Gastroesophageal sphincter (tissue), 4 donors: Measurements from ENCODE around the gene AIMP1. TPM values are rescaled to one million over a fixed set of nuclear protein-coding genes. Genes with fewer than 3 reads are reported as not detected.

ENCODE experiments used
- ATAC-seq: fragments of 150-250 bp; one replicate; pipeline ENCODE4 v1.9.1; 2016; ENCODE audit warnings: mild to moderate bottlenecking, moderate library complexity
- H3K27ac ChIP-seq, 4 donors: fragments of 200-600 bp; sonication (generic) in 3 of 4; 1 replicate in 3 of 4; 2 replicates in 1 of 4; pipeline ENCODE4 v1.5.1; 2016 to 2019
- H3K27me3 ChIP-seq: fragments of 200-600 bp; sonication (generic); one replicate; pipeline ENCODE4 v1.5.1; 2019
- H3K36me3 ChIP-seq, 2 donors: fragments of 200-600 bp; sonication (generic); one replicate each; pipeline ENCODE4 v1.5.1; 2019; ENCODE audit warnings: control low read depth in 1 of 2
- H3K4me1 ChIP-seq, 3 donors: fragments of 200-600 bp; sonication (generic); 1 replicate in 2 of 3; 2 replicates in 1 of 3; pipeline ENCODE4 v1.5.1; 2016 to 2019; ENCODE audit warnings: control low read depth in 2 of 3
- H3K4me3 ChIP-seq, 2 donors: fragments of 200-600 bp; sonication (generic); one replicate each; pipeline ENCODE4 v1.5.1; 2019; ENCODE audit warnings: mild to moderate bottlenecking in 1 of 2, moderate library complexity in 1 of 2
- H3K9me3 ChIP-seq, 3 donors: fragments of 200-600 bp; sonication (generic); one replicate each; pipeline ENCODE4 v1.5.1; 2017 to 2019; ENCODE audit warnings: control low read depth in 2 of 3
- EP300 ChIP-seq: sonication (generic); formaldehyde crosslinking; IDR thresholded peaks from one replicate; pipeline ENCODE4 v1.6.1; 2017; ENCODE audit warnings: antibody characterized with exemption, mild to moderate bottlenecking
- POLR2A ChIP-seq, 2 donors: fragments of 450-650 bp; IDR thresholded peaks; one replicate each; pipeline ENCODE4 v1.6.1; 2017; ENCODE audit warnings: antibody characterized with exemption in 2 of 2, mild to moderate bottlenecking in 2 of 2, moderate library complexity in 1 of 2
- POLR2AphosphoS5 ChIP-seq: sonication (generic); formaldehyde crosslinking; IDR thresholded peaks from one replicate; pipeline ENCODE4 v1.6.1; 2017; ENCODE audit warnings: antibody characterized with exemption
- WGBS, 2 donors: methylation state at CpG; one replicate each; pipeline ENCODE4 v1.1.5; 2018; ENCODE audit warnings: low coverage in 1 of 2; 5-methylcytosine and 5-hydroxymethylcytosine counted together
- total RNA-seq, 4 donors: library from RNA; depleted of rRNA; stranded (reverse); fragments of >200 nt; gene quantifications; one replicate each; pipeline ENCODE4 v1.1.0, GENCODE V29; 2016
- TF ChIP-seq, protein P1 (sequence below), 4 experiments: fragments of 200-600 bp in 2 of 4; fragments of 450-650 bp in 2 of 4; sonication (generic) in 1 of 4; IDR thresholded peaks; one replicate each; pipeline ENCODE4 v1.5.1; 2017 to 2019; ENCODE audit warnings: antibody characterized with exemption in 4 of 4, mild to moderate bottlenecking in 2 of 4, moderate library complexity in 2 of 4

Gene AIMP1
- total RNA-seq, 4 donors from 2014 or later = 29.7 to 34.7 (median 33.2) TPM

DNA sequence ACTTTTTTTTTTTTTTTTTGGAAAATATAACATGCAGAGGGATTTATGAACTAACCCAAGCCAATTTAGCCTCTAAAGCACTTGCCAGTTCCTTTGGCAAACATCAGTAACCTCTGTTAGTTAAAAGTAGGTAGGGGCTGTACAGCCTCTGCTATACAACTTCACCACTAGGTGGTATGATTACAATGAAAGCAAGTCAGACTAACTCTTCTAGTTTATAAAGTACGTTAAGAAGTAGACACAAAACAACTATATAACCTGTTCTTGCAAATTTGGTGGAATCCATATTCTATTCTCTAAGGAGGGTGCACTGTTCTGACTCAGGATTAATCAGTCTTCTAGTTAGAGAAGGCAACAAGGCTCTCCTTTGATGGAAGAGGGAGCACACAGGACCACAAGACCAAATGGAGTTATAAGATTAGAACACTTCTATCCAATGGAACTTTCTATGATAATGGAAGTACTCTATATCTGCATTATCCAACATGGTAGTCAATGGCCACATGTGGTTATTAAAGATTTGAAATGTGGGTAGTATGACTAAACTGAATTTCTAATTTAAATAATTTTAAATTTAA lies 12.8 kb downstream of the AIMP1 start:
- Histone ChIP-seq H3K27me3 (no peaks in the 10 kb centered on the region), H3K27ac (no peak overlapping the region), H3K4me3 (no peak overlapping the region), H3K36me3 (peaks cover 4 to 95% of the 10 kb centered on the region in 2 donors), H3K4me1 (peaks cover 0 to 4% (median 0%) of the 10 kb centered on the region in 3 donors), H3K9me3 (no peaks in the 10 kb centered on the region)
- TF ChIP-seq, protein P1, sequence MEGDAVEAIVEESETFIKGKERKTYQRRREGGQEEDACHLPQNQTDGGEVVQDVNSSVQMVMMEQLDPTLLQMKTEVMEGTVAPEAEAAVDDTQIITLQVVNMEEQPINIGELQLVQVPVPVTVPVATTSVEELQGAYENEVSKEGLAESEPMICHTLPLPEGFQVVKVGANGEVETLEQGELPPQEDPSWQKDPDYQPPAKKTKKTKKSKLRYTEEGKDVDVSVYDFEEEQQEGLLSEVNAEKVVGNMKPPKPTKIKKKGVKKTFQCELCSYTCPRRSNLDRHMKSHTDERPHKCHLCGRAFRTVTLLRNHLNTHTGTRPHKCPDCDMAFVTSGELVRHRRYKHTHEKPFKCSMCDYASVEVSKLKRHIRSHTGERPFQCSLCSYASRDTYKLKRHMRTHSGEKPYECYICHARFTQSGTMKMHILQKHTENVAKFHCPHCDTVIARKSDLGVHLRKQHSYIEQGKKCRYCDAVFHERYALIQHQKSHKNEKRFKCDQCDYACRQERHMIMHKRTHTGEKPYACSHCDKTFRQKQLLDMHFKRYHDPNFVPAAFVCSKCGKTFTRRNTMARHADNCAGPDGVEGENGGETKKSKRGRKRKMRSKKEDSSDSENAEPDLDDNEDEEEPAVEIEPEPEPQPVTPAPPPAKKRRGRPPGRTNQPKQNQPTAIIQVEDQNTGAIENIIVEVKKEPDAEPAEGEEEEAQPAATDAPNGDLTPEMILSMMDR (IDR thresholded peaks at IDR 0.05) = peak; percentile 17 to 27 (median 24)
- TF ChIP-seq POLR2AphosphoS5 = no peak
- 0 to 20% methylated on average over 1 of the region's 1 CpG for WGBS, 2 donors
- no peak for ATAC-seq

- Histone ChIP-seq H3K36me3 (peaks cover 0 to 100% of the 10 kb centered on the region in 2 donors), H3K9me3 (peaks cover 0 to 8% (median 0%) of the 10 kb centered on the region in 3 donors), H3K27ac (no peak overlapping the region), H3K4me1 (no peaks in the 10 kb centered on the region), H3K4me3 (no peak overlapping the region), H3K27me3 (no peaks in the 10 kb centered on the region)
- no peak for TF ChIP-seq POLR2AphosphoS5
- TF ChIP-seq, protein P1 (IDR thresholded peaks at IDR 0.05) = no peak
- TF ChIP-seq POLR2A (IDR thresholded peaks at IDR 0.05) = no peak
- no peak for TF ChIP-seq EP300
- no peak for ATAC-seq
- 87 to 98% methylated on average over 5 of the region's 5 CpGs for WGBS, 2 donors
Observed at GRCh38 chr4:106333186-106333585, 16.8 kb downstream of the AIMP1 start.

GRCh38 chr4:106334741-106335470 lies 18.6 kb downstream of the AIMP1 start:
- 71 to 79% methylated on average over 1 of the region's 1 CpG for WGBS, 2 donors
- peaks cover 0 to 13% (median 0%) of the 10 kb centered on the region in 3 donors for H3K9me3 ChIP-seq
- no peak overlapping the region for H3K27ac ChIP-seq
- H3K27me3 ChIP-seq = no peaks in the 10 kb centered on the region
- H3K4me1 ChIP-seq = no peaks in the 10 kb centered on the region
- H3K36me3 ChIP-seq = peaks cover 0 to 97% of the 10 kb centered on the region in 2 donors
- ATAC-seq = no peak
- TF ChIP-seq POLR2AphosphoS5 = no peak
- H3K4me3 ChIP-seq = no peak overlapping the region

- no peaks in the 10 kb centered on the region for H3K27me3 ChIP-seq
- no peak overlapping the region for H3K27ac ChIP-seq
- peaks cover 0 to 88% of the 10 kb centered on the region in 2 donors for H3K36me3 ChIP-seq
- ATAC-seq = no peak
- no peaks in the 10 kb centered on the region for H3K4me1 ChIP-seq
- WGBS, 2 donors = 93 to 95% methylated on average over 3 of the region's 3 CpGs
- TF ChIP-seq POLR2A (IDR thresholded peaks at IDR 0.05) (no peak), EP300 (no peak), POLR2AphosphoS5 (no peak)
- TF ChIP-seq, protein P1 (IDR thresholded peaks at IDR 0.05) = no peak
- H3K9me3 ChIP-seq = peaks cover 0 to 13% (median 0%) of the 10 kb centered on the region in 3 donors
- no peak overlapping the region for H3K4me3 ChIP-seq
Observed at GRCh38 chr4:106336618-106337017, 20.3 kb downstream of the AIMP1 start.

GRCh38 chr4:106337916-106338315 lies 21.6 kb downstream of the AIMP1 start:
- peaks cover 0 to 13% (median 0%) of the 10 kb centered on the region in 3 donors for H3K9me3 ChIP-seq

More at GRCh38 chr4:106337916-106338315, 21.6 kb downstream of the AIMP1 start:
- no peak for ATAC-seq
- Histone ChIP-seq H3K4me3 (no peak overlapping the region), H3K27me3 (no peaks in the 10 kb centered on the region), H3K27ac (no peak overlapping the region), H3K36me3 (peaks cover 0 to 75% of the 10 kb centered on the region in 2 donors), H3K4me1 (no peaks in the 10 kb centered on the region)
- TF ChIP-seq POLR2AphosphoS5 (no peak), POLR2A (IDR thresholded peaks at IDR 0.05) (no peak), EP300 (no peak)
- TF ChIP-seq, protein P1 (IDR thresholded peaks at IDR 0.05) = no peak
